Measurements from ENCODE around the gene ADAMTS7. TPM values are rescaled to one million over a fixed set of nuclear protein-coding genes. Genes with fewer than 3 reads are reported as not detected.
"Not testable (repeated sequence)": the region's sequence is repeated elsewhere in the genome, so short reads cannot be mapped to it uniquely, and the experiment has no call there.

Gene ADAMTS7
- total and polyA plus RNA-seq, 7 experiments from 2014 or later, result 1.5 TPM; not detected in 6

DNA sequence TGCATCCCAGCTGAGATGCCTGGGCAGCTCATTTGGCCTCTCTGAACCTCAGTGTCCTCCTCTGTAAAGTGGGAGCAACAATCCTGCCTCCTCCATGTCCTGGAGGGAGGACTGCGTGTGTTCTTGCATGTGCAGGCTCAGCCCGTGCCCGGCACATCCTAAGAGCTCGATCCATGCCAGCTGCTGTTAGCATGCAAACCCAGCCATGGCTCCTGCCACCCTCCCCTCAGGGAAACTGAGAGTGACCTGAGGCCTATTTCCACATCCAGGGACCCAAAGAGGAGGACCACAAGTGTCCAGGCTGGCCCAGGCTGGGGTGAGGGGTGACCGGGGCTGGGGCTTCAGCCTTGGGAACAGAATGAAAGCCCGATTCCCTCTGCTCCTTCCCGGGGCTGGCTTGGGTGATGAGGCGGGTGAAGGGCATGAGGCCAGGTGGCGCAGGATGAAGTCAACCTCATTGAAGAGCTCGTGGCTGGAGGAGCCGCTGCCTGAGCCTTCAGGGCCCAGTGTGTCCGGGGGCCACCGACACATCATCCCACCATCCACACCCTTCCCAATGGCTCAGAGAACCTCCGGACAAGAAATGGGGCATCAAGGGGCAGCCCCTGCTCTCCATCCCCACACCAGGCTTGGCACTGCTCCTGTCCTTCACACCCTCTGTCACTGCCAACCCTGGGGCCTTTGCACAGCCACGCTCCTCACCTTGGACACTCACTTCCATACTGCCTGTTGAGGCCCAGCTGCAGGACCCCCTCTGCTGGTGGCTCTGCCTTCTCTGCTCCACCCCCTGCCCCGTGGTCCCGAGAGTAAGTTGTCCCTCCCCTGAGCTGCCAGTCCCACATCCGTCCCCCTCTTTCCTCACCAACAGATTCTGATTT lies 42.5 kb downstream of the ADAMTS7 start:
- Mint-ChIP-seq H3K9me3 (no peaks in the 10 kb centered on the region), H3K27ac (no peak overlapping the region), H3K27me3 (no peaks in the 10 kb centered on the region), H3K36me3 (no peaks in the 10 kb centered on the region), H3K4me1 (no peaks in the 10 kb centered on the region), H3K4me3 (no peak overlapping the region)
- intact Hi-C loops (cut with micrococcal nuclease), result no loop called here
- CTCF ChIA-PET, result no interaction called here
- H3K9me3 ChIP-seq (ENCODE audit: control insufficient read depth in 2 of 3, low read length in 3 of 3), result no peaks in the 10 kb centered on the region
- DNase-seq (no peak), ATAC-seq (no peak)
- H3K36me3 ChIP-seq (ENCODE audit: control insufficient read depth in 2 of 3, insufficient read depth in 3 of 3, low read length in 3 of 3), result no peaks in the 10 kb centered on the region
- no peaks in the 10 kb centered on the region for H3K27me3 ChIP-seq (ENCODE audit: control insufficient read depth in 2 of 2, insufficient read depth in 2 of 2, low read length in 2 of 2)
- POLR2A ChIA-PET, result no interaction called here
- no peak overlapping the region for H3K4me3 ChIP-seq (ENCODE audit: low read length)
- H3K27ac ChIP-seq (ENCODE audit: low read depth, low read length), result no peak overlapping the region
- H3K4me1 ChIP-seq (ENCODE audit: control insufficient read depth in 2 of 2, insufficient read depth in 2 of 2, low read length in 2 of 2), result no peaks in the 10 kb centered on the region

DNA sequence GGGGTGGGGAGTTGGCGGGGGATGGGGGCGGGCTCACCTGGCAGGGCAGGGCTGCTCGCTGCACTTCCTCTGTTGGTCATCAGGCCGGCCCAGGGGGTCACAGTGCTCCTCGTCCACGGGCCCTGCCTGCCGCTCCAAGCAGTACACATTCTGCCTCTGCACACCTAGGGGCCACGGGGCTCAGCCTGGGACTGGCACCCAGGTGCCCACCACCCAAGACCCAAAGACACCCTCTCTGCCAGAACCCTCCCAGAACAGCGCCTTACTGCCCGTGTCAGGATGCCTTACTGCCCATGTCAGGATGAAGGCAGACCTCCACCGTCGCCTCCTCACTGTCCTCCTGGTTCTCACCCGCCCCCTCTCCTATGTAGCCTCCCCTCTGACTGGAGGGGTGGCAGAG lies 43.2 kb downstream of the ADAMTS7 start:
- ChIA-PET POLR2A (no interaction called here), CTCF (no interaction called here)
- peaks cover 0 to 4% (median 4%) of the 10 kb centered on the region in 7 donors for H3K4me1 Mint-ChIP-seq
- H3K9me3 ChIP-seq (ENCODE audit: control insufficient read depth in 2 of 3, low read length in 3 of 3), result no peaks in the 10 kb centered on the region
- H3K27me3 ChIP-seq (ENCODE audit: control insufficient read depth in 2 of 2, insufficient read depth in 2 of 2, low read length in 2 of 2), result no peaks in the 10 kb centered on the region
- intact Hi-C loops (cut with micrococcal nuclease), result no loop called here
- no peaks in the 10 kb centered on the region for H3K36me3 Mint-ChIP-seq
- no peaks in the 10 kb centered on the region for H3K4me1 ChIP-seq (ENCODE audit: control insufficient read depth in 2 of 2, insufficient read depth in 2 of 2, low read length in 2 of 2)
- no peaks in the 10 kb centered on the region for H3K36me3 ChIP-seq (ENCODE audit: control insufficient read depth in 2 of 3, insufficient read depth in 3 of 3, low read length in 3 of 3)
- no peak overlapping the region for H3K27ac ChIP-seq (ENCODE audit: low read depth, low read length)
- DNase-seq, result no peak
- no peaks in the 10 kb centered on the region for H3K9me3 Mint-ChIP-seq
- H3K27ac Mint-ChIP-seq, result no peak overlapping the region
- no peak for ATAC-seq
- no peaks in the 10 kb centered on the region for H3K27me3 Mint-ChIP-seq
- H3K4me3 ChIP-seq (ENCODE audit: low read length), result no peak overlapping the region
- H3K4me3 Mint-ChIP-seq, result no peak overlapping the region

DNA sequence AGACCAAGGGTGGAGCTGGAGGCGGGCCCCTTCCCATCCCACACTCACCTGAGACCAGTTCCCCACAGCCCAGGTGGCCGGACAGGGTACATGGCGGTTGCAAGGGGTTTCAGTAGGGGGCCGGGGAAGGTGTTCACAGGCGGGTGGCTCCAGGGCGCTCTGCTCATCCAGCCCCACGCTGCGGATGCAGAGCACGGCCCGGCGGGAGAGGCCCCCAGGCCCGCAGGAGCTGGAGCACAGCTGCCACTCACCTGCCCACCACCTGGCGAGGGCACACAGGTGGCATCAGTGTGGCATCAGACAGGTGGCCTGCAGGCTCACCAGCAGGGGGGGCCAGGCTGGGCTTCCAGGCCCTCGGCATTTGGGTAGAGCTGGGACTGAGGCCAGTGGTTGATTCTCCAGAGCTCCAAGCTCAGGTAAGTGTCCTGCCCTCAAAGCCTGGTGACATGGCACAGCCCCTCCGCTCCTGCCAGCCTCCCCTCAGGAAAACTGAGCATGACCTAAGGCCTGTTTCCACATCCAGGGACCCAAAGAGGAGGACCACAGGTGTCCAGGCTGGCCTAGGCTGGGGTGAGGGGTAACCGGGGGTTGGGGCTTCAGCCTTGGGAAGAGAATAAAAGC lies 43.8 kb downstream of the ADAMTS7 start:
- Histone ChIP-seq H3K4me3 (ENCODE audit: low read length) (no peak overlapping the region), H3K27me3 (ENCODE audit: control insufficient read depth in 2 of 2, insufficient read depth in 2 of 2, low read length in 2 of 2) (no peaks in the 10 kb centered on the region), H3K36me3 (ENCODE audit: control insufficient read depth in 2 of 3, insufficient read depth in 3 of 3, low read length in 3 of 3) (no peaks in the 10 kb centered on the region), H3K4me1 (ENCODE audit: control insufficient read depth in 2 of 2, insufficient read depth in 2 of 2, low read length in 2 of 2) (peaks cover 0 to 3% of the 10 kb centered on the region in 2 donors), H3K27ac (ENCODE audit: low read depth, low read length) (no peak overlapping the region), H3K9me3 (ENCODE audit: control insufficient read depth in 2 of 3, low read length in 3 of 3) (no peaks in the 10 kb centered on the region)
- no peak overlapping the region for H3K27ac Mint-ChIP-seq
- no peaks in the 10 kb centered on the region for H3K36me3 Mint-ChIP-seq
- ChIA-PET POLR2A (no interaction called here), CTCF (no interaction called here)
- ATAC-seq, result no peak
- no peak overlapping the region for H3K4me3 Mint-ChIP-seq
- H3K9me3 Mint-ChIP-seq, result no peaks in the 10 kb centered on the region
- peaks cover 0 to 8% (median 4%) of the 10 kb centered on the region in 7 donors for H3K4me1 Mint-ChIP-seq
- DNase-seq, result no peak
- no peaks in the 10 kb centered on the region for H3K27me3 Mint-ChIP-seq
- intact Hi-C loops (cut with micrococcal nuclease), result no loop called here

DNA sequence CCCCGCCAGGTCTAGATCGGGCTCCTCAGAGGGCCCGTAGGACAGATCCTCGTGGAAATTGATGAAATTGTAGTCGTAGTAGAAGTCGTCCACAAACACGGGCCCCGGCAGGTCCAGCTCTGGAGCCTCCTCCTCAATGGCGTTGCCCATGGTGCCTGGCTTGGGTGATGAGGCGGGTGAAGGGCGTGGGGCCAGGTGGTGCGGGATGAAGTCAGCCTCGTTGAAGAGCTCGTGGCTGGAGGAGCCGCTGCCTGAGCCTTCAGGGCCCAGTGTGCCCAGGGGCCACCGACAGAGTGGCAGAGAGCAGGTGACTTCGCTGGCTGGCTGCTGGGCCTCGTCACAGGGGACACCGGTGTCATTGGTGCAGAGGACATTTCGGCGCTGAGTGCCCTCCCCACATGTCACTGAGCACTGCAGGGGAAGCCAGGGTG lies 44.6 kb downstream of the ADAMTS7 start:
- H3K4me3 Mint-ChIP-seq; H3K36me3 ChIP-seq (ENCODE audit: control insufficient read depth in 2 of 3, insufficient read depth in 3 of 3, low read length in 3 of 3); H3K27me3 ChIP-seq (ENCODE audit: control insufficient read depth in 2 of 2, insufficient read depth in 2 of 2, low read length in 2 of 2); H3K4me3 ChIP-seq (ENCODE audit: low read length); H3K9me3 ChIP-seq (ENCODE audit: control insufficient read depth in 2 of 3, low read length in 3 of 3); POLR2A ChIA-PET; DNase-seq; H3K27ac ChIP-seq (ENCODE audit: low read depth, low read length); ATAC-seq; H3K9me3 Mint-ChIP-seq; H3K36me3 Mint-ChIP-seq; intact Hi-C loops (cut with micrococcal nuclease); CTCF ChIA-PET; H3K27me3 Mint-ChIP-seq: not testable (repeated sequence)
- peaks cover 8 to 11% of the 10 kb centered on the region in 2 donors for H3K4me1 ChIP-seq (ENCODE audit: control insufficient read depth in 2 of 2, insufficient read depth in 2 of 2, low read length in 2 of 2)
- peaks cover 0 to 15% (median 8%) of the 10 kb centered on the region in 7 donors for H3K4me1 Mint-ChIP-seq
- H3K27ac Mint-ChIP-seq, result peak overlapping the region in 1 of 9 donors; percentile 38

- DNase-seq (no peak), ATAC-seq (no peak)
- Mint-ChIP-seq H3K4me1 (peaks cover 6 to 21% (median 14%) of the 10 kb centered on the region in 7 donors), H3K27ac (no peak overlapping the region), H3K4me3 (no peak overlapping the region), H3K9me3 (no peaks in the 10 kb centered on the region), H3K27me3 (no peaks in the 10 kb centered on the region), H3K36me3 (no peaks in the 10 kb centered on the region)
- ChIA-PET POLR2A (no interaction called here), CTCF (no interaction called here)
- Histone ChIP-seq H3K9me3 (ENCODE audit: control insufficient read depth in 2 of 3, low read length in 3 of 3) (no peaks in the 10 kb centered on the region), H3K4me1 (ENCODE audit: control insufficient read depth in 2 of 2, insufficient read depth in 2 of 2, low read length in 2 of 2) (peaks cover 13 to 17% of the 10 kb centered on the region in 2 donors), H3K27me3 (ENCODE audit: control insufficient read depth in 2 of 2, insufficient read depth in 2 of 2, low read length in 2 of 2) (no peaks in the 10 kb centered on the region), H3K36me3 (ENCODE audit: control insufficient read depth in 2 of 3, insufficient read depth in 3 of 3, low read length in 3 of 3) (no peaks in the 10 kb centered on the region), H3K27ac (ENCODE audit: low read depth, low read length) (no peak overlapping the region), H3K4me3 (ENCODE audit: low read length) (no peak overlapping the region)
- intact Hi-C loops (cut with micrococcal nuclease), result no loop called here
Measured at GRCh38 chr15:78766041-78766440, 45.2 kb downstream of the ADAMTS7 start.

DNA sequence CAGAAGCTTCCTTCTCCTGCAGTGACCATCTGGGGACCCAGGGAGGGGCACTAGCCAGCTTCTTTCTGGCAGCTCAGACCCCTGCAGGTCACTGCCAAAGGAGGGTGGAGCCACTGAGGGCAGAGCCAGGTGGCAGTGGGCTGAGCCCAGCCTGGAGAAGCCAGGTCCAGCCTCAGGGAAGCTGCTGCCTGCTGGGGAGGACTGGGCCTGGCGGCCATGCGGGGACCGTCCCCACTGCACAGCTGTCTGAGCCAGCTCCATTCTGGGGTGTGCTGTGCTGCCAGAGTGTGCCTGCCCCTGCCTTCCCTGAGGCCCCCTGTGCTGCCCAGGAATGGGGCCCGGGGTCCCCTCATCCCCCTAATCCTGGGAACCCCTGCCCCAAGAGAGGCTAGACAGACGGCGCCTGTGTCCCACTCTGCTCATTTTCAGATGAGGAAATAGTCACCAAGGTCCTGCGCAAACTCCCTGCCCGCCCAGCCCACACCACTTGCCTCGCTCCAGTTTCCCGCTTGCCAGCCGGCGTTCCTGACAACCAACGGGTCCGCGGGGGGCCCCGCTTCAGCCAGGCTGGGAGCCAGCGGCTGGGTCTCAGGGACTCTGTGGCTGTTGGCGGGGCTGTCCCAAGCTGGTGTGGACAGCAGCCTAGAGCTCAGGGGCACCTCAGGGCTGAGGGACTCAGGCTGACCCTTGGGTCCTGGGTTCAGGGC lies 46.0 kb downstream of the ADAMTS7 start:
- POLR2A ChIA-PET; H3K27me3 Mint-ChIP-seq; intact Hi-C loops (cut with micrococcal nuclease): not testable (repeated sequence)

More for the DNA sequence above, 46.0 kb downstream of the ADAMTS7 start:
- H3K4me3 Mint-ChIP-seq; H3K4me3 ChIP-seq (ENCODE audit: low read length); H3K27ac ChIP-seq (ENCODE audit: low read depth, low read length); H3K27me3 ChIP-seq (ENCODE audit: control insufficient read depth in 2 of 2, insufficient read depth in 2 of 2, low read length in 2 of 2); H3K36me3 Mint-ChIP-seq; CTCF ChIA-PET; ATAC-seq; DNase-seq; H3K9me3 Mint-ChIP-seq; H3K27ac Mint-ChIP-seq; H3K36me3 ChIP-seq (ENCODE audit: control insufficient read depth in 2 of 3, insufficient read depth in 3 of 3, low read length in 3 of 3); H3K9me3 ChIP-seq (ENCODE audit: control insufficient read depth in 2 of 3, low read length in 3 of 3): not testable (repeated sequence)
- H3K4me1 Mint-ChIP-seq, result peaks cover 9 to 29% (median 19%) of the 10 kb centered on the region in 7 donors
- H3K4me1 ChIP-seq (ENCODE audit: control insufficient read depth in 2 of 2, insufficient read depth in 2 of 2, low read length in 2 of 2), result peaks cover 15 to 22% of the 10 kb centered on the region in 2 donors

Data from naive thymus-derived CD4-positive, alpha-beta T cell (primary cell).